IMR-90 (cell line): ENCODE data around the gene MTCP1. TPM values are rescaled to one million over a fixed set of nuclear protein-coding genes. Genes with fewer than 3 reads are reported as not detected.

Experiments
- ATAC-seq: fragments of 200-7000 bp; cut with Tn5 transposase; 2 replicates; pipeline ENCODE4 v1.9.1; 2020; ENCODE audit warnings: low read depth, mild to moderate bottlenecking, moderate library complexity
- BruUV-seq: library from RNA; stranded (reverse); fragments of 400-500 nt; replicated peaks from 2 replicates; lab custom pipeline; 2021; lab: Mats Ljungman, UMichigan
- CTCF ChIA-PET: fragments of 300-600 bp; formaldehyde crosslinking; extraction: SDS; loops from one replicate; lab custom pipeline; 2021; ENCODE audit warnings: antibody characterized with exemption; lab: Yijun Ruan, JAX
- POLR2A ChIA-PET: fragments of 300-600 bp; sonication (Branson Sonifier 250); formaldehyde crosslinking; loops from one replicate; lab custom pipeline; 2022; ENCODE audit warnings: antibody characterized with exemption; ENCODE audit not compliant: unreplicated experiment; lab: Charles Lee
- DNase-seq: peaks from one replicate; pipeline ENCODE4 v3.0.0; 2013
- H2AFZ ChIP-seq: replicated peaks from 2 replicates; pipeline ENCODE3; 2013; ENCODE audit warnings: low read length, mild to moderate bottlenecking; ENCODE audit not compliant: poor library complexity
- H2AK5ac ChIP-seq: 2 replicates; pipeline ENCODE4 v1.6.1; 2013; ENCODE audit warnings: low read depth, low read length, inconsistent platforms
- H2AK9ac ChIP-seq: replicated peaks from 2 replicates; pipeline ENCODE3; 2013; ENCODE audit warnings: mild to moderate bottlenecking, low read depth, low read length, moderate library complexity; ENCODE audit not compliant: poor library complexity
- H2BK120ac ChIP-seq: 2 replicates; pipeline ENCODE4 v1.6.1; 2013; ENCODE audit warnings: low read depth, low read length, inconsistent platforms
- H2BK15ac ChIP-seq: 3 replicates; pipeline ENCODE4 v1.6.1; 2013; ENCODE audit warnings: low read depth, low read length, inconsistent platforms
- H2BK20ac ChIP-seq: 2 replicates; pipeline ENCODE4 v1.6.1; 2013; ENCODE audit warnings: low read depth, mild to moderate bottlenecking, inconsistent platforms, low read length, moderate library complexity
- H2BK5ac ChIP-seq: 2 replicates; pipeline ENCODE4 v1.6.1; 2013; ENCODE audit warnings: mild to moderate bottlenecking, low read depth, low read length, inconsistent platforms; ENCODE audit not compliant: poor library complexity, severe bottlenecking
- H3K14ac ChIP-seq: replicated peaks from 2 replicates; pipeline ENCODE4 v1.6.1; 2013; ENCODE audit warnings: low read depth, low read length, inconsistent platforms
- H3K18ac ChIP-seq: 2 replicates; pipeline ENCODE4 v1.6.1; 2013; ENCODE audit warnings: low read depth, low read length, control low read depth
- H3K23ac ChIP-seq: 2 replicates; pipeline ENCODE4 v1.6.1; 2013; ENCODE audit warnings: low read depth, low read length, inconsistent platforms
- H3K27ac ChIP-seq: 2 replicates; pipeline ENCODE4 v1.5.1; 2013; ENCODE audit warnings: mild to moderate bottlenecking, control low read depth, low read length; ENCODE audit not compliant: insufficient read depth
- H3K27me3 ChIP-seq: 2 replicates; pipeline ENCODE4 v1.6.1; 2013; ENCODE audit warnings: low read length; ENCODE audit not compliant: control insufficient read depth, insufficient read depth
- H3K36me3 ChIP-seq: 2 replicates; pipeline ENCODE4 v1.6.1; 2013; ENCODE audit warnings: low read length, mixed read lengths; ENCODE audit not compliant: control insufficient read depth, insufficient read depth
- H3K4ac ChIP-seq: 2 replicates; pipeline ENCODE4 v1.6.1; 2013; ENCODE audit warnings: low read depth, low read length, inconsistent platforms
- H3K4me1 ChIP-seq: 2 replicates; pipeline ENCODE4 v1.6.1; 2013; ENCODE audit warnings: low read length, mixed read lengths; ENCODE audit not compliant: control insufficient read depth, insufficient read depth
- H3K4me2 ChIP-seq: 2 replicates; pipeline ENCODE4 v1.6.1; 2013; ENCODE audit warnings: low read depth, mild to moderate bottlenecking, control low read depth, low read length, moderate library complexity
- H3K4me3 ChIP-seq: 2 replicates; pipeline ENCODE4 v1.5.1; 2013; ENCODE audit warnings: low read depth, mild to moderate bottlenecking, control low read depth, low read length, moderate library complexity; ENCODE audit not compliant: insufficient read depth
- H3K56ac ChIP-seq: 2 replicates; pipeline ENCODE4 v1.6.1; 2013; ENCODE audit warnings: low read length, inconsistent platforms; ENCODE audit not compliant: insufficient read depth; ENCODE audit errors: extremely low read depth
- H3K79me1 ChIP-seq, 2 experiments: 2 replicates each; pipeline ENCODE4 v1.6.1; 2013; ENCODE audit warnings: low read length in 2 of 2, inconsistent platforms in 1 of 2, low read depth in 1 of 2
- H3K9ac ChIP-seq: 2 replicates; pipeline ENCODE4 v1.6.1; 2013; ENCODE audit warnings: low read depth, low read length, control low read depth
- H3K9me1 ChIP-seq: 2 replicates; pipeline ENCODE4 v1.6.1; 2013; ENCODE audit warnings: low read length, inconsistent platforms; ENCODE audit not compliant: insufficient read depth
- H3K9me3 ChIP-seq: 2 replicates; pipeline ENCODE4 v1.6.1; 2013; ENCODE audit warnings: low read length; ENCODE audit not compliant: control insufficient read depth, insufficient read depth
- H4K20me1 ChIP-seq: 2 replicates; pipeline ENCODE4 v1.6.1; 2013; ENCODE audit warnings: low read length, inconsistent platforms; ENCODE audit not compliant: insufficient read depth
- H4K5ac ChIP-seq: 2 replicates; pipeline ENCODE4 v1.6.1; 2013; ENCODE audit warnings: mild to moderate bottlenecking, low read depth, low read length, control low read depth
- H4K8ac ChIP-seq, 2 experiments: 2 replicates each; pipeline ENCODE4 v1.6.1; 2013; ENCODE audit warnings: low read depth in 2 of 2, low read length in 2 of 2, control low read depth in 1 of 2, inconsistent platforms in 1 of 2
- H4K91ac ChIP-seq: 2 replicates; pipeline ENCODE4 v1.6.1; 2013; ENCODE audit warnings: low read depth, low read length, inconsistent platforms; ENCODE audit not compliant: insufficient read depth
- RAD21 ChIP-seq: IDR thresholded peaks from 2 replicates; pipeline ENCODE4 v1.6.1; 2012; ENCODE audit warnings: low read length, improper control_type of control experiment
- WGBS, 2 experiments: methylation state at CpG; one replicate each; pipeline versions ENCODE4 v1.1.5 to v1.1.7; 2013; ENCODE audit warnings: missing lambda C conversion rate in 2 of 2; ENCODE audit not compliant: insufficient read length in 1 of 2; ENCODE audit errors: extremely low coverage in 2 of 2; 5-methylcytosine and 5-hydroxymethylcytosine counted together
- dilution Hi-C: fragments of 300-500 bp; cut with HindIII; formaldehyde crosslinking; loops from one replicate; pipeline ENCODE4 v1.14.3; 2018; ENCODE audit warnings: low sequenced_read_pairs; ENCODE audit not compliant: unreplicated experiment
- in situ Hi-C: fragments of 300-500 bp; cut with MboI; formaldehyde crosslinking; loops from 3 replicates; pipeline ENCODE4 v1.14.3; 2019; ENCODE audit warnings: low sequenced_read_pairs, inconsistent platforms, mixed read lengths
- intact Hi-C: fragments of 100-400 bp; cut with micrococcal nuclease; formaldehyde crosslinking; loops from 2 replicates; pipeline ENCODE4 v1.10.0; 2022
- polyA plus RNA-seq, 3 experiments: library from polyadenylated mRNA; depleted of rRNA; stranded (reverse); fragments of >200 nt; gene quantifications; 2 replicates each; pipeline ENCODE4 v1.2.3, GENCODE V29; 2012; ENCODE audit warnings: low replicate concordance in 1 of 3
- total RNA-seq: library from RNA; depleted of rRNA; stranded (reverse); fragments of >200 nt; gene quantifications from 2 replicates; pipeline ENCODE4 v1.2.3, GENCODE V29; 2012
- TF ChIP-seq, protein P1 (sequence below): fragments of 150-350 bp; IDR thresholded peaks from 2 replicates; pipeline ENCODE4 v1.6.1; 2017; ENCODE audit warnings: mild to moderate bottlenecking, antibody characterized with exemption, low read length, low read depth
- TF ChIP-seq, protein P2 (sequence below): conservative IDR thresholded peaks from 2 replicates; pipeline ENCODE4 v1.5.1; 2012; ENCODE audit warnings: mild to moderate bottlenecking, low read depth, low read length, improper control_type of control experiment

MTCP1 gene
- total and polyA plus RNA-seq, 2 of the 4 experiments (the other 2 are of a cell fraction) = 0.54 to 4.2 TPM

DNA sequence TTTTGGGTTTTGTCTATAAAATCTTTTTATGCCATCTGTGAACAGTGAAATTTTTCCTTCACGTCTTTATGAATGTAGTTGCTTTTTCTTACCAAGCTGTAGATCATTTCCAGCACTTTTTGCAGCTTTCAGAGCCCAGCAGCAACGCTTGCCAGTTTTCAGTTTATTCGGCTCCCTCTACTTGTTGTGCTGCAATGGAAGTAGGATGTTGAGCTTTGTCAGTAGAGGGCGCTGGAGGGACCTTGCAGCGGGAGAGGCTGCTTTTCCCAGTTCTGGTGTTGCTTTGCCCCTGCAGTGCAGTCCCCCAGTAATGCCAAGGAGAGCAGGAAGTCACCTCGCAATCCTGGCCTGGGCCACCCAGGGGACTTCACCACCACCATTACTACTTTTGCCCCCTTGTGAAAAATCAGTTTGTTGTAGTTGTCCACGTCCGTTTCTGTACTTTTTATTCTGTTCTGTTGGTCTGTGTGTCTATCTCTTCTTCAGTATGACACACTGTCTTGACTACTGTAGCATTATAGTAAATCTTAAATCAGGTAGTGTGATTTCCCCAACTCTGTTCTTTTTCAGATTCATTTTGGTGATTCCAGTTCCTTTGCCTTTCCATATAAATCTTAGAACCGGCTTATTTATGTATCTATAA lies 21.8 kb downstream of the MTCP1 start:
- H3K4me1 ChIP-seq = no peaks in the 10 kb centered on the region
- no peak overlapping the region for H2BK5ac ChIP-seq
- no peak overlapping the region for H2BK15ac ChIP-seq
- H2AFZ ChIP-seq = no peak overlapping the region
- H3K27ac ChIP-seq = no peak overlapping the region
- WGBS, 2 experiments = no CpG with 5 or more reads among the region's 9 CpGs
- H3K56ac ChIP-seq = no peak overlapping the region
- no peak overlapping the region for H2BK120ac ChIP-seq
- no peak overlapping the region for H4K91ac ChIP-seq
- H3K27me3 ChIP-seq = no peaks in the 10 kb centered on the region
- H3K14ac ChIP-seq = no peak overlapping the region
- no peak overlapping the region for H4K5ac ChIP-seq
- ATAC-seq (peak; percentile 60), DNase-seq (peak; percentile 55)
- no peak overlapping the region for H3K18ac ChIP-seq
- CTCF ChIA-PET = interaction anchor here (1.2 to 1.6 kb wide), 3 partner anchors 15 to 30 kb away, joined by 4 to 6 read pairs (median 5); no protein-coding TSS in a partner anchor
- POLR2A ChIA-PET = no interaction called here
- no peaks in the 10 kb centered on the region for H3K79me1 ChIP-seq
- no TSS peak for BruUV-seq
- H3K4ac ChIP-seq = no peak overlapping the region
- TF ChIP-seq, protein P1, sequence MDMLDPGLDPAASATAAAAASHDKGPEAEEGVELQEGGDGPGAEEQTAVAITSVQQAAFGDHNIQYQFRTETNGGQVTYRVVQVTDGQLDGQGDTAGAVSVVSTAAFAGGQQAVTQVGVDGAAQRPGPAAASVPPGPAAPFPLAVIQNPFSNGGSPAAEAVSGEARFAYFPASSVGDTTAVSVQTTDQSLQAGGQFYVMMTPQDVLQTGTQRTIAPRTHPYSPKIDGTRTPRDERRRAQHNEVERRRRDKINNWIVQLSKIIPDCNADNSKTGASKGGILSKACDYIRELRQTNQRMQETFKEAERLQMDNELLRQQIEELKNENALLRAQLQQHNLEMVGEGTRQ = no peak
- TF ChIP-seq RAD21 = peak; percentile 20; the same call in 1 of the 2 replicates
- TF ChIP-seq, protein P2, sequence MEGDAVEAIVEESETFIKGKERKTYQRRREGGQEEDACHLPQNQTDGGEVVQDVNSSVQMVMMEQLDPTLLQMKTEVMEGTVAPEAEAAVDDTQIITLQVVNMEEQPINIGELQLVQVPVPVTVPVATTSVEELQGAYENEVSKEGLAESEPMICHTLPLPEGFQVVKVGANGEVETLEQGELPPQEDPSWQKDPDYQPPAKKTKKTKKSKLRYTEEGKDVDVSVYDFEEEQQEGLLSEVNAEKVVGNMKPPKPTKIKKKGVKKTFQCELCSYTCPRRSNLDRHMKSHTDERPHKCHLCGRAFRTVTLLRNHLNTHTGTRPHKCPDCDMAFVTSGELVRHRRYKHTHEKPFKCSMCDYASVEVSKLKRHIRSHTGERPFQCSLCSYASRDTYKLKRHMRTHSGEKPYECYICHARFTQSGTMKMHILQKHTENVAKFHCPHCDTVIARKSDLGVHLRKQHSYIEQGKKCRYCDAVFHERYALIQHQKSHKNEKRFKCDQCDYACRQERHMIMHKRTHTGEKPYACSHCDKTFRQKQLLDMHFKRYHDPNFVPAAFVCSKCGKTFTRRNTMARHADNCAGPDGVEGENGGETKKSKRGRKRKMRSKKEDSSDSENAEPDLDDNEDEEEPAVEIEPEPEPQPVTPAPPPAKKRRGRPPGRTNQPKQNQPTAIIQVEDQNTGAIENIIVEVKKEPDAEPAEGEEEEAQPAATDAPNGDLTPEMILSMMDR = peak; percentile 52
- dilution Hi-C loops = no loop called here
- H3K9me1 ChIP-seq = no peaks in the 10 kb centered on the region
- in situ Hi-C loops = no loop called here
- H2AK5ac ChIP-seq = no peak overlapping the region
- no peak overlapping the region for H3K23ac ChIP-seq
- intact Hi-C loops = no loop called here
- no peaks in the 10 kb centered on the region for H4K20me1 ChIP-seq
- H2BK20ac ChIP-seq = no peak overlapping the region
- no peak overlapping the region for H3K4me3 ChIP-seq
- no peak overlapping the region for H3K4me2 ChIP-seq
- no peak overlapping the region for H3K9ac ChIP-seq
- no peak overlapping the region for H2AK9ac ChIP-seq
- no peak overlapping the region for H4K8ac ChIP-seq
- H3K9me3 ChIP-seq = no peaks in the 10 kb centered on the region
- no peaks in the 10 kb centered on the region; the same call in 1 of the 2 replicates for H3K36me3 ChIP-seq
